NCI-H460 (cell line): Measurements from ENCODE around the gene NELL1. TPM values are rescaled to one million over a fixed set of nuclear protein-coding genes. Genes with fewer than 3 reads are reported as not detected.

ENCODE experiments used
- DNase-seq: peaks from one replicate; pipeline ENCODE4 v3.0.0-alpha.2; 2016; ENCODE audit warnings: low read depth; ENCODE audit errors: extremely low read depth
- total RNA-seq: library from RNA; depleted of rRNA; stranded (reverse); fragments of >200 nt; shearing (Covaris generic); gene quantifications from 2 replicates; pipeline ENCODE4 v1.2.3, GENCODE V29; 2014

Gene NELL1
- total RNA-seq, 1 experiment from 2014 or later: not detected

- no peak for DNase-seq
Measured at GRCh38 chr11:21464601-21465193, 795.3 kb downstream of the NELL1 start.

- no peak for DNase-seq
Measured at GRCh38 chr11:21465203-21465602, 795.8 kb downstream of the NELL1 start.

GRCh38 chr11:21465920-21466319 lies 796.5 kb downstream of the NELL1 start:
- DNase-seq: no peak

- no peak for DNase-seq
Measured at GRCh38 chr11:21470521-21470920, 801.1 kb downstream of the NELL1 start.

- DNase-seq: no peak
Measured at GRCh38 chr11:21472261-21472660, 802.9 kb downstream of the NELL1 start.

- no peak for DNase-seq
Measured at GRCh38 chr11:21474529-21474928, 805.1 kb downstream of the NELL1 start.

GRCh38 chr11:21475276-21475675 lies 805.9 kb downstream of the NELL1 start:
- DNase-seq: no peak

GRCh38 chr11:21476588-21476987 lies 807.2 kb downstream of the NELL1 start:
- DNase-seq: no peak

- no peak for DNase-seq
Measured at GRCh38 chr11:21480240-21480639, 810.9 kb downstream of the NELL1 start.

- DNase-seq: no peak
Measured at GRCh38 chr11:21481255-21481654, 811.9 kb downstream of the NELL1 start.

- no peak for DNase-seq
Measured at GRCh38 chr11:21484039-21484438, 814.7 kb downstream of the NELL1 start.

GRCh38 chr11:21485006-21485405 lies 815.6 kb downstream of the NELL1 start:
- no peak for DNase-seq

- no peak for DNase-seq
Measured at GRCh38 chr11:21485426-21485825, 816.0 kb downstream of the NELL1 start.

- DNase-seq: no peak
Measured at GRCh38 chr11:21489416-21490115, 820.2 kb downstream of the NELL1 start.

- no peak for DNase-seq
Measured at GRCh38 chr11:21492931-21493330, 823.5 kb downstream of the NELL1 start.

- DNase-seq: no peak
Measured at GRCh38 chr11:21494946-21495345, 825.6 kb downstream of the NELL1 start.

GRCh38 chr11:21495879-21496278 lies 826.5 kb downstream of the NELL1 start:
- DNase-seq: no peak

GRCh38 chr11:21501245-21501644 lies 831.9 kb downstream of the NELL1 start:
- DNase-seq: no peak

GRCh38 chr11:21505070-21505469 lies 835.7 kb downstream of the NELL1 start:
- DNase-seq: no peak

- peak; percentile 26 for DNase-seq
Measured at GRCh38 chr11:21511835-21512440, 842.6 kb downstream of the NELL1 start.

- no peak for DNase-seq
Measured at GRCh38 chr11:21514316-21514715, 844.9 kb downstream of the NELL1 start.

- no peak for DNase-seq
Measured at GRCh38 chr11:21520244-21520643, 850.9 kb downstream of the NELL1 start.
